Activated CD8-positive, alpha-beta T cell treated with anti-CD3 and anti-CD28 coated beads for 36 hours (primary cell): Measurements from ENCODE around the gene METRN. TPM values are rescaled to one million over a fixed set of nuclear protein-coding genes. Genes with fewer than 3 reads are reported as not detected.

Source experiments
- ATAC-seq: fragments of 200-7000 bp; cut with Tn5 transposase; one replicate; pipeline ENCODE4 v1.10.0; 2021; ENCODE audit warnings: mild to moderate bottlenecking, moderate library complexity
- CTCF ChIA-PET: fragments of 350-600 bp; sonication (Branson Sonifier 250); formaldehyde crosslinking; loops from one replicate; lab custom pipeline; 2021; ENCODE audit warnings: antibody characterized with exemption; lab: Charles Lee
- POLR2A ChIA-PET: fragments of 350-600 bp; sonication (Branson Sonifier 250); formaldehyde crosslinking; loops from one replicate; lab custom pipeline; 2021; ENCODE audit warnings: antibody characterized with exemption; lab: Charles Lee
- DNase-seq: peaks from one replicate; pipeline ENCODE4 v3.0.0-alpha.2; 2020
- H3K27ac Mint-ChIP-seq: one replicate; pipeline ENCODE4 v1.8.0; 2021; ENCODE audit warnings: mild to moderate bottlenecking, mixed read lengths
- H3K27me3 Mint-ChIP-seq: one replicate; pipeline ENCODE4 v1.8.0; 2021; ENCODE audit warnings: mixed read lengths
- H3K36me3 Mint-ChIP-seq: one replicate; pipeline ENCODE4 v1.8.0; 2021; ENCODE audit warnings: low read depth, mixed read lengths
- H3K4me1 Mint-ChIP-seq: one replicate; pipeline ENCODE4 v1.8.0; 2021; ENCODE audit warnings: low read depth, mixed read lengths
- H3K4me3 Mint-ChIP-seq: one replicate; pipeline ENCODE4 v1.8.0; 2021; ENCODE audit warnings: mild to moderate bottlenecking, moderate library complexity, mixed read lengths
- H3K9me3 Mint-ChIP-seq: one replicate; pipeline ENCODE4 v1.8.0; 2021; ENCODE audit warnings: mixed read lengths
- CTCF ChIP-seq: fragments of 200-600 bp; IDR thresholded peaks from one replicate; pipeline ENCODE4 v1.8.0; 2022; ENCODE audit warnings: antibody characterized with exemption, mild to moderate bottlenecking
- intact Hi-C: fragments of 100-400 bp; cut with micrococcal nuclease; formaldehyde crosslinking; loops from one replicate; pipeline ENCODE4 v1.10.0; 2022
- total RNA-seq, 2 experiments: library from RNA; stranded (reverse); gene quantifications; one replicate each; pipeline ENCODE4 v1.2.3, GENCODE V29; 2021

METRN gene
- total RNA-seq, 2 experiments from 2014 or later, result 37.2 to 43.1 TPM

DNA sequence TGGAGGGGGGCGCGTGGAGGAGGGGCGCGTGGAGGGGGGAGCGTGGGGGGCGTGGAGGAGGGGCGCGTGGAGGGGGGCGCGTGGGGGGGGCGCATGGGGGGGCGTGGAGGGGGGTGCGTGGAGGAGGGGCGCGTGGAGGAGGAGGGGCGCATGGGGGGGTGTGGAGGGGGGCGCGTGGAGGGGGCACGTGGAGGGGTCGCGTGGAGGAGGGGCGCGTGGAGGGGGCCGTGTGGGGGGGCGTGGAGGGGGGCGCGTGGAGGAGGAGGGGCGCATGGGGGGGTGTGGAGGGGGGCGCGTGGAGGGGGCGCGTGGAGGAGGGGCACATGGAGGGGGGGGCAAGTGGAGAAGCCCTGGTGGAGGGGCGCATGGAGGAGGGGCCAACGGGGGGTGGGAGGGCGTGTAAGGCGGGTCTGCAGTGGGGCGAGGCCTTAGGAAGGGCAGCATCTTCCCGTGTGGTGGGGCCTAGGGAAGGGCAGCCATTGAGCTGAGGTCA, 52.9 kb downstream of the METRN start:
- no peak for ATAC-seq
- Mint-ChIP-seq H3K4me3 (no peak overlapping the region), H3K4me1 (no peaks in the 10 kb centered on the region), H3K9me3 (no peaks in the 10 kb centered on the region), H3K27me3 (no peaks in the 10 kb centered on the region), H3K27ac (no peak overlapping the region), H3K36me3 (no peaks in the 10 kb centered on the region)
- no peak for TF ChIP-seq CTCF
- ChIA-PET POLR2A (no interaction called here), CTCF (interaction anchor here (1.3 kb wide), 1 partner anchor 17 kb away, joined by 3 read pairs; no protein-coding TSS in a partner anchor)
- intact Hi-C loops, result no loop called here
- no peak for DNase-seq

DNA sequence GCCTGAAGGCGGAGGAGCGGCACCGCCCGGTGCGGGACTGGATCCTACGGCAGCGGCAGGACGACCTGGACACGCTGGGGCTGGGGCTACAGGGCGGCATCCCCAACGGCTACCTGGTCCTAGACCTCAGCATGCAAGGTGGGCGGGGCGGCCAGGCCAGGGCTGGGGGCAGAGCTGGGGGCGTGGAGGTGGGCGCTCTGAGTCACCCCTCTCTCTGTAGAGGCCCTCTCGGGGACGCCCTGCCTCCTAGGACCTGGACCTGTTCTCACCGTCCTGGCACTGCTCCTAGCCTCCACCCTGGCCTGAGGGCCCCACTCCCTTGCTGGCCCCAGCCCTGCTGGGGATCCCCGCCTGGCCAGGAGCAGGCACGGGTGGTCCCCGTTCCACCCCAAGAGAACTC, 53.5 kb downstream of the METRN start:
- no peaks in the 10 kb centered on the region for H3K27me3 Mint-ChIP-seq
- CTCF ChIA-PET, result no interaction called here
- no peak for TF ChIP-seq CTCF
- POLR2A ChIA-PET, result no interaction called here
- no peaks in the 10 kb centered on the region for H3K36me3 Mint-ChIP-seq
- DNase-seq (no peak), ATAC-seq (no peak)
- intact Hi-C loops, result no loop called here
- no peaks in the 10 kb centered on the region for H3K9me3 Mint-ChIP-seq
- H3K4me1 Mint-ChIP-seq, result no peaks in the 10 kb centered on the region
- no peak overlapping the region for H3K27ac Mint-ChIP-seq
- no peak overlapping the region for H3K4me3 Mint-ChIP-seq

Other genes starting within 250 kb of the METRN start
- 10 to 100 TPM; 76.4 to 81.2 TPM for gene CAPN15, start 187.4 kb upstream of the METRN start, total RNA-seq
- gene PRR35, start 154.7 kb upstream of the METRN start, total RNA-seq, result not detected
- gene NHLRC4, start 148.1 kb upstream of the METRN start, total RNA-seq, result under 1 TPM; 0.41 to 0.72 TPM
- 10 to 100 TPM; 18.5 to 18.6 TPM for gene PIGQ, start 145.2 kb upstream of the METRN start, total RNA-seq
- 1 to 10 TPM; 8.1 to 8.8 TPM for gene RAB40C, start 125.1 kb upstream of the METRN start, total RNA-seq
- gene WFIKKN1, start 84.1 kb upstream of the METRN start, total RNA-seq, result under 1 TPM in 1 of 2 experiments, not detected in 1; 0.25 TPM
- gene METTL26, start 78.8 kb upstream of the METRN start, total RNA-seq, result 100 to 1,000 TPM; 119 to 133 TPM
- 10 to 100 TPM; 60.7 to 62.7 TPM for gene MCRIP2, start 73.3 kb upstream of the METRN start, total RNA-seq
- 10 to 100 TPM; 89.6 to 90.7 TPM for gene WDR90, start 65.8 kb upstream of the METRN start, total RNA-seq
- 100 to 1,000 TPM; 110 TPM for gene RHOT2, start 47.0 kb upstream of the METRN start, total RNA-seq
- under 1 TPM; 0.79 to 0.89 TPM for gene RHBDL1, start 39.4 kb upstream of the METRN start, total RNA-seq
- gene STUB1, start 34.7 kb upstream of the METRN start, total RNA-seq, result 10 to 100 TPM; 57.1 to 61.7 TPM
- 10 to 100 TPM; 26.2 to 28.7 TPM for gene JMJD8, start 30.8 kb upstream of the METRN start, total RNA-seq
- 10 to 100 TPM; 17.6 to 18.7 TPM for gene WDR24, start 24.7 kb upstream of the METRN start, total RNA-seq
- gene FBXL16, start 9.3 kb upstream of the METRN start, total RNA-seq, result 1 to 10 TPM; 5.9 to 8.0 TPM
- gene ANTKMT, start 6.0 kb downstream of the METRN start, total RNA-seq, result 10 to 100 TPM; 34.3 to 38.4 TPM
- gene CCDC78, start 11.3 kb downstream of the METRN start, total RNA-seq, result 1 to 10 TPM; 4.6 to 5.7 TPM
- 10 to 100 TPM; 28.8 to 32.6 TPM for gene HAGHL, start 12.0 kb downstream of the METRN start, total RNA-seq
- gene CIAO3, start 25.9 kb downstream of the METRN start, total RNA-seq, result 10 to 100 TPM; 21.3 to 25.0 TPM
- not detected for gene MSLN, start 45.6 kb downstream of the METRN start, total RNA-seq
- gene RPUSD1, start 73.3 kb downstream of the METRN start, total RNA-seq, result 10 to 100 TPM; 17.1 to 18.1 TPM
- 100 to 1,000 TPM in 1 of 2 experiments, 10 to 100 TPM in 1; 95.6 to 115 TPM for gene CHTF18, start 73.5 kb downstream of the METRN start, total RNA-seq
- not detected for gene GNG13, start 85.6 kb downstream of the METRN start, total RNA-seq